ENCODE data around the gene DNASE2B.
"Not testable (repeated sequence)": the region's sequence is repeated elsewhere in the genome, so short reads cannot be mapped to it uniquely, and the experiment has no call there.

The DNASE2B gene

DNA sequence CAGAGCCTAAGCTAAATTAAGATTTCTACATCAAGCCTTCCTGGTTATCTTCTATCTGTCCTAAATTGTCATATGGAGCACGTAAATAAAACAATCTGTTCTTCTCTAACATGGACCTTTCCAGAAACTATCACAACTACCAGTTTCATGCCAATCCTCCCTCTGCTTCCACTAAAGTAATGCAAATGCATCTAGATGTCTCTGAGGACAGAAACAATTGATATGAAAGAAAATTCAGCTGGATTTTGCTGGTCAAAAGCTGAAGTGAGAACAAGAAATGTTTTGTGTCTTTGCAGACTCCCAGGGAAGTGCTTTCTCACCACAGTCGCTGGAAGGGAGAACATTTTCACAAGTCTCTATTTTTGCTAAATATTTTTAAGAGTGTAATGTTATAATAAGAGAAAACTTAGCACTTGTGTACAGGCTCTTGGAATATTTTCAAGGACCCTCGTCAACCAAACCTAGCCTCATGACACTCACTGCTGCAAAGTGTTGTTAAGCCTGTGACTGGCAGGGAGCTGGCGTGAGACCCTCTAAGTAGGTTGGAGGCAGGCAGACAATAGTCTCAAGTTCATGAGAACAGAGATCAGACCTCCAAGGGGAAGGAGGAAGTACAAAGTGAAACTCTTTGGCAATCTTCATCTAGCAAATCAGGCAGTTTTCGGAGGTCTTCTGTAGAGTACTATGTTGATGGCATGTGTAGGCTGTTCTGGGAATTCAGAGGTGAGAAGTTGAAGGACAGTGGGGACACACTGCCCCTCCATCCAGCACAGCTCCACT lies 38.8 kb downstream of the DNASE2B start:
- Mint-ChIP-seq H3K27me3 (ENCODE audit: low read depth) (no peaks in the 10 kb centered on the region), H3K36me3 (ENCODE audit: low read depth) (no peaks in the 10 kb centered on the region), H3K4me3 (peak overlapping the region; percentile 43), H3K4me1 (ENCODE audit: low read depth) (peaks cover 18% of the 10 kb centered on the region), H3K9me3 (no peaks in the 10 kb centered on the region), H3K27ac (peak overlapping the region; percentile 75)

DNA sequence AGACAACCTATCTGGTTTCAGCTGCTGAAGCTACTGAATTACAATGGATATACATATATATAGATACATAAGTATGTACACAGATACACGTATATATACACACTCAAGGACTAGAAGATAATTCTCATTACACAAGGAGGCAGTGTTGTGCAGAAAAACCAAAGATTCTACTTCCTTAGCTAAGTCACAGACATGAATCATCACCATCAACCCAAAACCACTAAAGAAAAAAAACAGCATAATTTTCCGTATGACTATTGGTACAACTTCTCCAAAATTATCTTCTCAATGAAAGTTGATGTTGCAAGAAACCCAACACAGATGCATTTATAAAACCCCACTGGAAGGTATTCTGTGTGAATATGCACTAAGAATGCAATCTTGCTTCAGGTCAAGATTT lies 44.0 kb downstream of the DNASE2B start:
- peaks cover 15% of the 10 kb centered on the region for H3K4me1 Mint-ChIP-seq (ENCODE audit: low read depth)
- peaks cover 8% of the 10 kb centered on the region for H3K36me3 Mint-ChIP-seq (ENCODE audit: low read depth)
- peak overlapping the region; percentile 50 for H3K27ac Mint-ChIP-seq

DNA sequence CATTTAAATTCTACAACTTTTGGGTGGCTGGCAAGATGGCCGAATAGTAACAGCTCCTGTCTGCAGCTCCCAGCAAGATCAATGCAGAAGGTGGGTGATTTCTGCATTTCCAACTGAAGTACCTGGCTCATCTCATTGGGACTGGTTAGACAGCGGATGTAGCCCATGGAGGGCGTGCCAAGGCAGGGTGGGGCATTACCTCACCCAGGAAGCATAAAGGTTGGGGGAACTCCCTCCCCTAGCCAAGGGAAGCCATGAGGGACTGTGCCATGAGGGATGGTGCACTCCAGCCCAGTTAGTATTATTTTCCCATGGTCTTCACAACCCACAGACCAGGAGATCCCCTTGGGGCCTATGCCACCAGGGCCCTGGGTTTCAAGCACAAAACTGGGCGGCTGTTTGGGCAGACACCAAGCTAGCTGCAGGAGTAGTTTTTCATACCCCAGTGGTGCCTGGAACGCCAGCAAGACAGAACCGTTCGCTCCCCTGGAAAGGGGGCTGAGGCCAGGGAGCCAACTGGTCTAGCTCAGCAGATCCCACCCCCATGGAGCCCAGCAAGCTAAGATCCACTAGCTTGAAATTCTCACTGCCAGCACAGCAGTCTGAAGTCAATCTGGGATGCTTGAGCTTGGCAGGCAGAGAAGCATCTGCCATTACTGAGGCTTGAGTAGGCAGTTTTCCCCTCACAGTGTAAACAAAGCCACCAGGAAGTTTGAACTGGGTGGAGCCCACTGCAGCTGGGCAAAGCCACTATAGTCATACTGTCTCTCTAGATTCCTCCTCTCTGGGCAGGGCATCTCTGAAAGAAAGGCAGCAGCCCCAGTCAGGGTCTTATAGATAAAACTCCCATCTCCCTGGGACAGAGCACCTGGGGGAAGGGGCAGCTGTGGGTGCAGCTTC lies 44.7 kb downstream of the DNASE2B start:
- H3K36me3 Mint-ChIP-seq (ENCODE audit: low read depth); H3K4me1 Mint-ChIP-seq (ENCODE audit: low read depth): not testable (repeated sequence)
- peaks cover 17% of the 10 kb centered on the region for H3K9me3 Mint-ChIP-seq
- H3K27ac Mint-ChIP-seq: peak overlapping the region; percentile 50
- peaks cover 23% of the 10 kb centered on the region for H3K27me3 Mint-ChIP-seq (ENCODE audit: low read depth)
- peak overlapping the region; percentile 11 for H3K4me3 Mint-ChIP-seq

More for the DNA sequence above, 44.0 kb downstream of the DNASE2B start:
- Mint-ChIP-seq H3K4me3 (peak overlapping the region; percentile 1), H3K9me3 (peaks cover 17% of the 10 kb centered on the region), H3K27me3 (ENCODE audit: low read depth) (peaks cover 21% of the 10 kb centered on the region)

DNA sequence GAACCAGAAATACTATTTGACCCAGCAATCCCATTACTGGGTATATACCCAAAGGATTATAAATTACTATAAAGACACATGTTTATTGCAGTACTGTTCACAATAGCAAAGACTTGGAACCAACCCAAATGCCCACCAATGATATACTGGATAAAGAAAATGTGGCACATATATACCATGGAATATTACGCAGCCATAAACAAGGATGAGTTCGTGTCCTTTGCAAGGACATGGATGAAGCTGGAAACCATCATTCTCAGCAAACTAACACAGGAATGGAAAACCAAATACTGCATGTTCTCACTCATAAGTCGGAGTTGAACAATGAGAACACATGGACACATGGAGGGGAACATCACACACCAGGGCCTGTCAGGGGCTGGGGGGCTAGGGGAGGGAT lies 50.4 kb downstream of the DNASE2B start:
- not testable (repeated sequence) for H3K4me3 Mint-ChIP-seq; H3K4me1 Mint-ChIP-seq (ENCODE audit: low read depth); H3K36me3 Mint-ChIP-seq (ENCODE audit: low read depth); H3K27ac Mint-ChIP-seq
- Mint-ChIP-seq H3K27me3 (ENCODE audit: low read depth) (peaks cover 27% of the 10 kb centered on the region), H3K9me3 (peaks cover 17% of the 10 kb centered on the region)

DNA sequence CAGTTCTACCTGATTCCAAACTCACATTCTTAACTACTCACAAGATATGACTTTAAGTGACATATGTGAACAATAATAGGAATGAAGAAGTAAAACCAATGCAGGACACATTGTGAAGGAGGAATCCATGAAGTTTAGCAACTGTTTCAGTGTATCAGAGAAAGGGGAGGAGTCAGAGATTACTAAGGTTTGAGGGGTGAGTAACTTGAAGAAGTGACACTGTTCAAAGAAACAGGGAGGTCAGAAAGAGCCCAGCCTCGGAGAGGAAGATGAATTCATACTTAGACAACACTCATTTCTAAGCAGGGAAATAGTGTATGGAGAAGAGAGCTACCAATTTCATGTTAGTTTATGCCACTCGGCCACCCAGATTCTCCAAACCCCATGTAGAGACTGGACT lies 52.6 kb downstream of the DNASE2B start:
- H3K4me3 Mint-ChIP-seq: no peak overlapping the region

DNA sequence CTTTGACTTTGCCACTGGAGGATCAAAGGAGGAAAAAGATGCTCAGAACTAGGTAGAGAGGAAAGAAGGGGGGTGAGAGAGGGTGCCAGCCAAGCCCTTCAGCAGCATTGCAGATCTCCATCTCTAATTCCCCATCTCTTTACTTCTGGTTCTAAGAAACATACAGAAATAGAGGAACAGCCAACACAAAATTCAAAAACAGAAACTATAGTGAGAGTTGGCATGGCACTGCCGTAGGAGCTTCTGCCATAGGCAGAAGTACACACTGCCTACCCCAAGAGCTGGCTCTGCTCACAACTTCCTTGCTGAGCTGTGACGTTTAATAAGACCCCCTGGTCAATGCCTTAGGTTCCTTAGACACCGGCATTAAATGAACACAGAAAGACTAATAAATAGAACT lies 54.2 kb downstream of the DNASE2B start:
- H3K4me1 Mint-ChIP-seq (ENCODE audit: low read depth): peaks cover 2% of the 10 kb centered on the region
- H3K36me3 Mint-ChIP-seq (ENCODE audit: low read depth): no peaks in the 10 kb centered on the region
- no peak overlapping the region for H3K27ac Mint-ChIP-seq
- no peaks in the 10 kb centered on the region for H3K9me3 Mint-ChIP-seq
- H3K4me3 Mint-ChIP-seq: no peak overlapping the region
- H3K27me3 Mint-ChIP-seq (ENCODE audit: low read depth): peaks cover 31% of the 10 kb centered on the region

More for the DNA sequence above, 52.6 kb downstream of the DNASE2B start:
- no peak overlapping the region for H3K27ac Mint-ChIP-seq
- peaks cover 31% of the 10 kb centered on the region for H3K27me3 Mint-ChIP-seq (ENCODE audit: low read depth)
- H3K36me3 Mint-ChIP-seq (ENCODE audit: low read depth): peaks cover 2% of the 10 kb centered on the region
- peaks cover 2% of the 10 kb centered on the region for H3K4me1 Mint-ChIP-seq (ENCODE audit: low read depth)
- H3K9me3 Mint-ChIP-seq: peaks cover 9% of the 10 kb centered on the region

DNA sequence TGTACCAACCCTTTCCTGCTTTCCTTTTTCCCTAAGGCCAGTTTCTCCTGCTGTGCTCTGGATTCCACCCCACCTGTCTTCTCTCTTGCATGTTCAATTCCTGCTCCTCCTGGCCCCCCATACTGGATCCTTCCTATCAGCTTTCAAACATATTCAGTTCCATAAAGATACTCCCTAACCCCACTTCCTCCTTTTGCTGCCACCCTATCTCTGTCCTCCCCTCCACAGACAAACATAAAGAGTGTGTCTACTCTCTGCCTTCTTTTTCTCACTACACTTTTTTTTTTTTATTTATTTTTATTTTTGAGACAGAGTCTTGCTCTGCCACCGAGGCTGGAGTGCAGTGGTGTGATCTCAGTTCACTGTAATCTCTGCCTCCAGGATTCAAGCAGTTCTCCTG lies 63.8 kb downstream of the DNASE2B start:
- H3K4me1 Mint-ChIP-seq (ENCODE audit: low read depth): no peaks in the 10 kb centered on the region
- no peaks in the 10 kb centered on the region for H3K9me3 Mint-ChIP-seq
- H3K4me3 Mint-ChIP-seq: no peak overlapping the region
- no peak overlapping the region for H3K27ac Mint-ChIP-seq
- H3K27me3 Mint-ChIP-seq (ENCODE audit: low read depth): peaks cover 36% of the 10 kb centered on the region
- H3K36me3 Mint-ChIP-seq (ENCODE audit: low read depth): no peaks in the 10 kb centered on the region

Data from T-helper 1 cell treated with Interleukin-12 subunit alpha and Interleukin-12 subunit beta and Interleukin-4 antibody, amounts not matched to agents 30 μg/mL and 1 μg/mL, for 36 hours (primary cell).